T-helper 1 cell (primary cell): ENCODE measurements around the gene DNAJB14.

Source experiments
- DNase-seq, 5 donors: peaks; one replicate each; pipeline ENCODE4 v3.0.0-alpha.2; 2012 to 2020

DNAJB14 gene

GRCh38 chr4:99861120-99861905 lies 85.1 kb downstream of the DNAJB14 start:
- peak in 1 of 5 donors; percentile 78 for DNase-seq

GRCh38 chr4:99860521-99860920 lies 85.9 kb downstream of the DNAJB14 start:
- no peak for DNase-seq

- DNase-seq = no peak
These were observed 86.8 kb downstream of the DNAJB14 start for GRCh38 chr4:99859618-99860017.

GRCh38 chr4:99857307-99857706 lies 89.1 kb downstream of the DNAJB14 start:
- DNase-seq = no peak

GRCh38 chr4:99856166-99856565 lies 90.3 kb downstream of the DNAJB14 start:
- DNase-seq = peak in 1 of 5 donors; percentile 63

GRCh38 chr4:99855678-99856077 lies 90.7 kb downstream of the DNAJB14 start:
- peak in 1 of 5 donors; percentile 64 for DNase-seq

- DNase-seq = no peak
These were observed 92.4 kb downstream of the DNAJB14 start for GRCh38 chr4:99853999-99854398.

GRCh38 chr4:99853190-99853589 lies 93.2 kb downstream of the DNAJB14 start:
- no peak for DNase-seq

- DNase-seq = peak in 1 of 5 donors; percentile 33
These were observed 94.1 kb downstream of the DNAJB14 start for GRCh38 chr4:99852199-99852749.

GRCh38 chr4:99848591-99849001 lies 97.8 kb downstream of the DNAJB14 start:
- peak in 1 of 5 donors; percentile 78 for DNase-seq

GRCh38 chr4:99847362-99847976 lies 98.9 kb downstream of the DNAJB14 start:
- DNase-seq = peak in 1 of 5 donors; percentile 75

GRCh38 chr4:99846891-99847290 lies 99.5 kb downstream of the DNAJB14 start:
- no peak for DNase-seq
